Activated T-cell treated with anti-CD3 and anti-CD28 coated beads for 4 hours (primary cell): ENCODE data around the gene CASP8.
A peak's percentile ranks its signal among the peaks of the same experiment; 100 is the strongest.
"Not testable (repeated sequence)": the region's sequence is repeated elsewhere in the genome, so short reads cannot be mapped to it uniquely, and the experiment has no call there.

Source experiments
- DNase-seq: peaks from one replicate; pipeline ENCODE4 v3.0.0-alpha.2; 2020

The CASP8 gene

DNA sequence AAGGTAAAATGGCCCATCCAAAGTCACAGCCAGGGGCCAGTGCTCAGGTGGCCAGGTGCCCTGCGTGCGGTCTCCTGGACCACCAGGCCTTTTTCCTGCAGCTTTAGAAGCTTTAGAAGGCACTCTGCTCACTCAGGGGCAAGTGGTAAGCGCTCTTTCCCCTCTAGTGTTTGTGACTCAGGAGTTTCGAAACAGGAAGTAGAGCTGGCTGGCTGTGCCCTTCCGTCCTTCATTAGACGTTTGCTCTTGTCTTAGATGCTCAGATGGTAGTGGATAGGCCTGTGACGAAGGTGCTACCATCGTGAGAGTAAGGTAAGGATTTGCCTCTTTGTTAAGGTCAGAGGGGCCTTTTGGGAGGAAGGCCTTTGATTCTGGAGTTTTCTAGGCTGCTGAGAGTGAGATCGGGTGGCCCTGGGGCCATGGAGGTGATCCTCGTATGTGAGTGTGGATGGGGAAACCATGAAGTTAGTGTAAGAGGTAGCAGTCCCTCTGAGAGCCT lies at the start of gene CASP8:
CASP8 (plus strand) TSS at position 235 of the 499 bp plus-strand sequence. CDS start 5,951 bp downstream, outside the sequence.
- peak; percentile 48 for DNase-seq

DNA sequence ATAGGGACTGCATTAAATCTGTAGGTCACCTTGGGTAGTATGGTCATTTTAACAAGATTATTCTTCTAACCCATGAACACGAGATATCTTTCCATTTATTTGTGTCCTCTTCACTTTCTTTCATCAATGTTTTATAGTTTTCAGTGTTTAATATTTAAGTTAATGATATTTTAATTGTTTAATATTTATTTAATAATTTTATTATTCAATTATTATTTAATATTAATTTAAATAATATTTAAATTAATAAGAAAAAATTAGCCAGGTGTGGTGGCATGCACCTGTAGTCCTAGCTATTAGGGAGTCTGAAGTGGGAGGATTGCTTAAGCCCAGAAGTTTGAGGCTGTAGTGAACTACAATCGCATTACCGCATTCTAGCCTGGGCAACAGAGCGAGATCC lies 44.4 kb upstream of the CASP8 start:
- no peak for DNase-seq

DNA sequence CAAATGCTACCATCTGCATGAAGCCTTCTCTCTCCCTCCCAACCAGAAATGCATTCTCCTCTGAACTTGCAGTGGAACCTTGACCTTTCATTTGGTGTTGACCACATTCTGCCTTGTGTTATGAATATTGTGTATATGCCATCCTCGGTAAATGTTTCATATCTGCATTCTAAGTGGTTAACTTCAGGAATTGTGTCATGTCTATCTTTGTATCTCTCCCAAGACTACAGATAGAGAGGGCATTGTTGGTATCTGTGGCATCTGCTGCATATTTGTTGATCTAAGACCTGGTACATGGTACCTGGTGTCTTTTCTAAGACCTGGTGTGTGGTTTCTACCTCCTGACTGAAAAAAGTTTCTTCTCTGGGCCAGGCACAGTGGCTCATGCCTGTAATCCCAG lies 43.4 kb upstream of the CASP8 start:
- no peak for DNase-seq

DNA sequence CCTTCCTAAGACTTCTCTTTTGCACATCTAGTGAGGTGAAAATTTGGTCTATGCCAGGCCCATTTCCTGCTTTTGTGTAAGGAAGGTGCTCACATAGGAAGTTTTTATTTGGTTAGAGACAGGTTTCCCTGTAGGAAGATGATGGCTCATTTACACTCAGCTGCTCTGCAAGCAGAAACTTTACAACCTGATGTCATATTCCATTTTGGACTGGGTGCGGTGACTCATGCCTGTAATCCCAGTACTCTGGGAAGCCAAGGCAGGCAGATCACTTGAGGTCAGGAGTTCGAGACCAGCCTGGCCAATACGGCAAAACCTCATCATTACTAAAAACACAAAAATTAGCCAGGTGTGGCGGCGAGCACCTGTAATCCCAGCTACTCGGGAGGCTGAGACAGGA lies 41.6 kb upstream of the CASP8 start:
- no peak for DNase-seq

DNA sequence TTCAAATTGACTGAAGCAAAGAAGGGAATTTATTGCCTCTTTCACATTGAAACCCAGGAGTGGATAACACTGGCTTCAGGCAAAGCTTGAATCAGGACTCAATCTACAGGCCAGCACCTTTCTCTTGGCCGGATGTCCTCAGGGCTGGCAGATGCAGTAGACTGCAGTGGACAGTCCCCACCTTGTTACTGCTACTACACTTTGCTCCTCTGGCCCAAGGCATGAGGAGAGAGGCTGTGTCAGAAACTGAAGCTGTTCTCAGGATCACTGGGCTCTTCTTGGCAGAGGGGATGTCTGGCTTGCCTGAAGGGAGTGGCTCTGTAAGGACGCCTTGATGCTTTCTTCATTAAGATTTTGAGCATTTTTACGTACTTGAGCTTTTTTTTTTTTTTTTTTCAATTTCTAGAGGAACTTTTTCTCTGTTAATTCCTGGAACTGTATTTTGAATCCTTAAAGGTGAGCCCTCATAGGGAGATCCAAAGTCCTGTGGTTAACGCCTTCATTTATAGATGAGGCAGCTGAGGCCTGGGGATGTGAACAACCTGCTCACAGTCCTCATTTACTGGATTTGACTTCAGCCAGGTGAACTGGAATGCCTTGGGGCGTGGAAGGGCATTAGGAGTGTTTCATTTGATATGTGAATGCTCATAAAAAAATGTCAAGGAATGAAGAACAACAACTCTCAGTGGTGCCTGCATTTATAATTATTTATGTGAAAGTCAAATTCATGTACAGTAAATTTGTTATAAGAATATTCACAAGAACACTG lies 40.8 kb upstream of the CASP8 start:
- no peak for DNase-seq

DNA sequence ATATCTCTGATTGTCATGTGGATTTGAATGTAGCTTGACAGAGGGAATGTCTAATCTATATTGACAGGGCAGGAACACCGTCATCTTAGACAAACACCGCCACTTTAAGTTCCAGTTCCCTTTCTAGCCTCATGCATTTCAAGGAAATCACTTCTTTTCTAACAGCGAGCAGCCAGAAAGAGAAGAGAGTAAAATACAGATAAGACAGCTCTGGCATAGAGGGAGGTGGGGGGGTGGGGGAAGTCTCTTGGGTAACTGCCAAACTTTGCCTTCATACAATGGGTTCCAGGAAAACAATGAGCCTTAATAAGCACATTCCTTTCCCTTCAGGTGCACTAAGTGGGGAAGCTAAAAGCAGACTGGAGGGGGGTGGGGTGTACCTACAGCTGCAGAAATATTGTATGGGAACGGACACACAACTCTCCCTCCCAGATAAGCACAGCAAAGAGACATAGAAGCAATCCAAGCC lies 40.2 kb upstream of the CASP8 start:
- no peak for DNase-seq

DNA sequence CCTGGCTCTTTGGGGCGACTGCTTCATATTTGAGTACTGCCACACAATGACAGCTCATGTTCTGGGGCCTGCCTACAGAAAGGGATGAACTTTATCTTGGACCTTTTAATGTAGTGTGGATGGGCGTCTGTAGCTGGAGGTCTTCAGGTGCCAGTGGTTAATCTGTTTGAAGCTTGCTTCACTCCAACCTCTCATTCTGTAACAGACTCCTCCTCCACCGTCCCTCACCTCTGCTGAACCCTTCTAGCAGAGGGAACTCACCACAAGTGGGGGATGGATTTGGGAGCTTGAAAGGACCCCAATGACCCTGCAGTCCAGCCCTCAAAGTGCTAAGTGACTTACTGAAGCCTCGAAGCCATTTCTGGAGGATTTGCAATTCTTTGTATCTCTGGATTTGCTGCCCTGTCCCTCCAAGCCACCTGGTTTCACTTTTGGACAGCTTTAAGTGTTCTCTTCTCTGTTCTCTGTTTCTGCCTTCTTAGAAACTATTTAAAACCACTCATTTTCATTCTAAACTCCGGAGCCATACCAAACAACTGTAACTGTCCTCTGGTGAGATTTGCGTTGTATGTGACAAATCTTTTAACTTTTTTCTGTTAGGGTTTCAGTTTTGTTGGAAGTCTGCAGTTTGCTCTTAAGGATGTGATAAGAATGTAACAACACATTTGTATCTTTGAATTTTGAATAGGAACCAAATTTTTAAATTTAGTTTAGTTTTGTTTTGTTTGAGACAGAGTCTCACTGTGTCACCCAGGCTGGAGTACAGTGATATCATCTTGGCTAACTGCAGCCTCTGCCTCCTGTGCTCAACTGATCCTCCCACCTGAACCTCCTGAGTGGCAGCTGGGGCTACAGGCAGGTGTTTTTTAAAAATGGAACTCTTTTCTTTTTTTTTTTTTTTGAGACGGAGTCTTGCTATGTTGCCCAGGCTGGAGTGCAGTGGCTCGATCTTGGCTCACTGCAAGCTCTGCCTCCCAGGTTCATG lies 37.0 kb upstream of the CASP8 start:
- no peak for DNase-seq

DNA sequence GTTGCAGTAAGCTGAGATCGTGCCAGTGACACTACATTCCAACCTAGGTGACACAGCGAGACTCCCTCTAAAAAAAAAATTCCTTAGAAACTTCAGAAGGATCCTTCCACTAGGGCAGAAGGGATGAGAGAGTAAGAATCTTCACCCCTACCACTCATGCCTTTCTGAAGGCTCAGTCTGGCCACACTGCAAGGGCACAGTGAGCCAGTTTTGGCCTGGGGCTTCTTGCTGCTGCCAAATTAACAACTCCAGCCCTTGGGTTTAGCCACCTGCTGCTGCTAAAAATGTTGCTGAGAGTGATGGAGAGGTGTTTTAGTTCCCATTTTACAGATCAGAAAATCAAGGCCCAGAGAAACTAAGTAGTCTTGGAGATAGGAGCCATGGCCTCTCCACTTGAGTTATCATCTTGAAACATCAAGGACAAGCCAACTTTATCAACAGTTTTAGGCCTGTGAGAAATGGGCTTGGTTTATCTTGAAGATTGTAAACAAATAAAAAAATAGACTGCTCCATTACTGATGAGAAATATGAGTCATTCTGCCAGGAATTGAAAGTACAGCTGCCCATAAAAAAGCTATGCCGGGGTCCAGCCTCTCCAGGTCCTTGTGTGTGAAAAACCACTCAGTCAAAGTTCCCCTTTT lies 31.9 kb upstream of the CASP8 start:
- no peak for DNase-seq

DNA sequence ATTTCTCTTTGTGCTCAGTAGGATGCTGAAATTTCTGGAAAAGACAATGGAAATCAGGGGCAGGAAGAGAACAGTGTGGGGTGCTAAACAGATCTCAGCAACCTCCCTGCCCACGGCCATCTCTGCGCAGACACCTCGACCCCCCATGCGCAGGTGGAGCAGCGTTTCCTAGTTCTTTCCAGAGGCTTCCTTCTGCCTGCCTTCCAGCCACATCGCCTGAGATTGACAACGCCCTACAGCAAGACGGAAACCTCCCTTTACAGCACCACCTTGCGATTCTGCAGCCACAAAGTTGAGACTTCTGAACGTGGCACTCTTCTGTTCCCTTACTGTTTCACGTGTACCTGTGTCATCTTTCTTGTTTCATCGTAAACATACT lies 31.4 kb upstream of the CASP8 start:
- no peak for DNase-seq

DNA sequence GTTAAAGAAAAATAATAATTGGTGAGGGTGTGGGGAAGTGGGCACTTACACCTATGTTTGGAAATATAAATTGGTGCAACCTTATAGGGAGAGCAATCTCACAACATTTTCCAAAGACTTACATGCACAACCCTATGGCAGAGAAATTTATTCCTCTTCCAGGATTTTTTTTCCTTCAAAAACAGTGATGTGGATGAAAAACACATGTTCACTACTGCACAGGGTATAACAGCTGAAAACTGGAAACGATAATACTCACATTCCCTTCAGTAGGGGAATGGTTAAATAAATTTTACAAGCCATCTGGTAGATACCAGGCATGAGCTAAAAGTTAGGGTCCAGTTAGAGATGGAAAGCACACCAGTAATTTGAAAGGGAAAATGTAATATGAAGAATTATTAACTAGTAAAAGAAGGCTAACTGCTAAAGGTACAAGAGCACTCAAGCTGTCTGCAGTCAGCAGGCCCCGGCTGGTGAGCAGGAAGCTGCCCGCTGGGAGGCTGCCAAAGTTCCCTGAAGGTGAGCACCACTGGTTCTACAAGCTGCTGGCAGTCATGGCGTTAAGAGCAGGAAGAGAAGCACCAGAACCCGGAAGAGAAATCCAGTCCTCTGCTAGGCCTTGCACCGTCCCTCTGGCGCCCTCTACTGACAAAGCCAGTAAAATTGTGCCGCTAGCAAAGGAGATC lies 28.4 kb upstream of the CASP8 start:
- DNase-seq = peak; percentile 88

DNA sequence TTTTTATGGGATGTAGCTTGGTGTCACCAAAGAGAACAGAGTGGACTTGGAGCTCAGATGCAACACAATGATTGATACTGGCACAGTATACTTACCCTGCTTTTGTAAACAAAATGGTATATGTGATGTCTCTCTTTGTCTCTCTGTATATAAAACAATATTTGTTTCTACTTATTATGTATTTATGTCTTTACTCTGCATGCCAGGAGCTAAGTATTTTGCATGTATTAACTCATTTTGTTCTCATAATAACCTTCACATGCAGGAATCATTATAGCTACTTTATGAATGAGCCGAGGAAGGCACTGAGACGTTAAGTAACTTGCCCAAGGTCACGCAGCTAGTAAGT lies 27.9 kb upstream of the CASP8 start:
- no peak for DNase-seq

DNA sequence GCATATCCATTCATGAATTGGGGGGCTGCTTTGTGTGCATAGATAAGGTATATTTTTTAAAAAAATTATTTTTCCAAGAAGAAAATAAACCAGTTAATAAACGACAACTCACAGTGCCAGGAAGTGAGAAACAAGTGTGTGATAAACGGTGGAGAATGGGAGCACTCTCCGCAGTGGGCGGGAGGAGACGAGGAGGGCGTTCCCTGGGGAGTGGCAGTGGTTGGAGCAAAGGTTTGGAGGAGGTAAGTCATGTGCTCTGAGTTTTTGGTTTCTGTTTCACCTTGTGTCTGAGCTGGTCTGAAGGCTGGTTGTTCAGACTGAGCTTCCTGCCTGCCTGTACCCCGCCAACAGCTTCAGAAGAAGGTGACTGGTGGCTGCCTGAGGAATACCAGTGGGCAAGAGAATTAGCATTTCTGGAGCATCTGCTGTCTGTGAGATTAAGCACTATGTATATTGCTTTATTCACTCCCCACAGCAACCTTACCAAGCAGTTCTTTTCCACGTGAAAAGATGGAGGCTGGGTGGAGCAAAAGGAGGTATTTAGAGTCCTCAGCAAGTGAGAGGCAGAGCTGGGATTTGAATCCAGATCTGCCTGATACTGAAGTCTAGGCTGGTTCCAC lies 27.0 kb upstream of the CASP8 start:
- DNase-seq = peak; percentile 79

DNA sequence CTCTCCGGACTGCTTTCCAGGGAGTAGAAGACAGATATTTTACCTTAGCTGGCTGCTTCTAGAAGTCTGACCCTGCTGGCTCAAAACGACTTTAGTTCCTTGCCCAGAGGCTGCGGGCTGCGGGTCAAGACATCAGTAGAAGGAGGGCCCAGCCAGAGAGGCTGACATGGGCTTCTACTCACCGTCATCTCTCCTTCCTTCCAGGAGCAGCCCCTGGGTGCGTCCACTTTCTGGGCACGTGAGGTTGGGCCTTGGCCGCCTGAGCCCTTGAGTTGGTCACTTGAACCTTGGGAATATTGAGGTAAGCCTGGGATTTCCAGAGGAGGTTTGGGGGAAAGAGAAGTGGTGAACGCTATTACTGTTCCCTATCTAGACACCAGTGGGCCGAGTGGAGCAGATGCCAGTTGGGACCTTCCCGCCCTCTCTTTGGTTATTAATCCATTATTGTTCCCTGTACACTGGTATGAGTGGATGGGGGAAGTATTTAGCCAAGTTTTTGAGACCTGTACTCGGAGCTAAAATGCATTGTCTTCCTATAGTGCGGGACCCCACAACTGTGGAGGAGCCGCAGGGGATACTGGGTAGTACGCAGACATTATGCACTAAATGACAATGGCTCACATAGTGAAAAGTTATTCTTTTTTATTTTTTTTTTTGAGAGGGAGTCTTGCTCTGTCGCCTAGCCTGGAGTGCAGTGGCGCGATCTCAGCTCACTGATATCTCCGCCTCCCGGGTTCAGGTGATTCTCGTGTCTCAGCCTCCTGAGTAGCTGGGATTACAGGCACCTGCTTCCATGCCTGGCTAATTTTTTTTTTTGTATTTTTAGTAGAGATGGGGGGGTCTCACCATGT lies 26.3 kb upstream of the CASP8 start:
- no peak for DNase-seq

DNA sequence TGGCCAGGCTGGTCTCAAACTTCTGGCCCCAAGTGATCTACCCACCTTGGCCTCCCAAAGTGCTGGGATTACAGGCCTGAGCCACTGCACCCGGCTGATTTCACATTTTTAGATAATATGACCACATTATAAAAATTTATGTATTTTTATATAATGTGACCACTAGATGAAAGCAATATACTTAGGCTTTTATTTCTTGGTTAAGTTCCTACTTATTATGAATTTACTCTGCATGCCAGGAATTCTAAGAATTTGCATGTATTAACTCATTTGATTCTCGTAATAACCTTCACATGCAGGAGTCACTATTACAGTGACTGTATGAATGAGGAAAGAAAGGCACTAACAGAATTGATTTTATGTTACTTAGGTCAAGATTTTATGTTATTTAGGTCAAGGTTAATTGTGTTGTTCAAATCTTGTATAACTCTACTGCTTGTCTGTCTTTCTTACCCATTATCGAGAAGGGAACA lies 25.6 kb upstream of the CASP8 start:
- DNase-seq = no peak

DNA sequence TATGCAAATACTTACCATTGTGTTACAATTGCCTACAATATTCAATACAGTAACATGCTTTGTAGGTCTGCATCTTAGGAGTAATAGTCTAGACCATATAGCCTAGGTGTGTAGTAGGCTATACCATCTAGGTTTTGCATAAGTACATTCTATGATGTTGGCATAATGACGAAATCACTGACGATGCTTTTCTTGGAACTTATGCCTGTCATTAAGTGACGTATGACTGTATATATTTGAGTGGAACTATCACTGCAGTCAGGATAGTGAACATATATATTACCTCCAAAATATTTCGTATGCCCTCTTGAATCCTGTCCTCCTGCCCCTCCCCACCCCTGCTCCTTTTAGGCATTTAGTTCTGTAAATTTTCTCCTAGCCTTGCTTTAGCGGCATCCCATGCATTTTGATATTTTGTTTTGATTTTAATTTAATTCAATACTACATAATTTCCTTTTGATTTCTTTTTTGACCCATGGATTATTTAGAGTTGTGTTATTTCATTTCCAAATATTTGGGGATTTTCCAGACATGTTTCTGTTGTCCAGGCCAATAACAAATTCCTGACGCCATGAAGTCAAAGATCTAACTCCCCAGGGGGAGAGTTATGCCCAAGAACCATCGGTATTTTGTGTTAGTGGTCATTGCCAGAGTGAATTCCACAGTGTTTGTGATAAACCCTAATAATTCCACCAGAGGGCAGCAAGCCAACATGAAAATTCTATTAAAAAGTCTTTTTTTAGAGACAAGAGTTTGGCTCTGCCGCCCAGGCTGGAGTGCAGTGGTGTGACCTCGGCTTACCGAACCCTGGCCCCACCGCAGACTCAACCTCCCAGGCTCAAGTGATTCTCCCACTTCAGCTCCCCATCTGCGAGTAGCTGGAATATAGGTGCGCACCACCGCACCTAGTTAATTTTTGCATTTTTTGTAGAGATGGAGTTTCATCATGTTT lies 24.2 kb upstream of the CASP8 start:
- DNase-seq = peak; percentile 37

DNA sequence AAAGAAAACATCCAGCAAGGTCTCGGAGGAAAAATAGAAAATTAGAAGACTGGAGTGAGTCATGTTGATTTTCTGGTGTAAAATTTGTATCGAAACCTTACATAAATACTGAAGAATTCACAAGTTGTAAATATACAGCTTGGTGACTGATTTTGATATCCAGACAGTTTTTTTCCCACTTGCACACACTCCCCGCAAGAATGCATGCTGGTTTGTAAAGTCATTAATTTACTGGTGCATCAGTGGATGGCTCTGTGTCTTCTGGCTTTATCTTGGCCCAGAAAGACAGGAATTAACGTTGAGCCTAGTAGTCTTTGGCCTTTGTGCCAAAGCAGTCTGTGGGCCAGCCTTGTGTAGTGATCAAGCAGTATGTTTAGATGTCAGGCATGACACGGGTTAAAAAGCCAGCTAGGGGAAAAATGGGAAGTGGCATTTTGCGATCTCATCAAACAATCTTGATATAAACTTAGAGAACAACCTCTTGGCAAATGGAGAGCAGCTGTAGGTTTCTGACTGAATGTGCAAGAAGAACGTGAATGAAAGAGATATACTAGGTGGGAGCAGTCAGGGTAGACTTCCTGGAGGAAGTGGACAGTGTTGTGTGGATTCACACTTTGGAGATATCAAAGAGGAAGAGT lies 22.7 kb upstream of the CASP8 start:
- DNase-seq = no peak

DNA sequence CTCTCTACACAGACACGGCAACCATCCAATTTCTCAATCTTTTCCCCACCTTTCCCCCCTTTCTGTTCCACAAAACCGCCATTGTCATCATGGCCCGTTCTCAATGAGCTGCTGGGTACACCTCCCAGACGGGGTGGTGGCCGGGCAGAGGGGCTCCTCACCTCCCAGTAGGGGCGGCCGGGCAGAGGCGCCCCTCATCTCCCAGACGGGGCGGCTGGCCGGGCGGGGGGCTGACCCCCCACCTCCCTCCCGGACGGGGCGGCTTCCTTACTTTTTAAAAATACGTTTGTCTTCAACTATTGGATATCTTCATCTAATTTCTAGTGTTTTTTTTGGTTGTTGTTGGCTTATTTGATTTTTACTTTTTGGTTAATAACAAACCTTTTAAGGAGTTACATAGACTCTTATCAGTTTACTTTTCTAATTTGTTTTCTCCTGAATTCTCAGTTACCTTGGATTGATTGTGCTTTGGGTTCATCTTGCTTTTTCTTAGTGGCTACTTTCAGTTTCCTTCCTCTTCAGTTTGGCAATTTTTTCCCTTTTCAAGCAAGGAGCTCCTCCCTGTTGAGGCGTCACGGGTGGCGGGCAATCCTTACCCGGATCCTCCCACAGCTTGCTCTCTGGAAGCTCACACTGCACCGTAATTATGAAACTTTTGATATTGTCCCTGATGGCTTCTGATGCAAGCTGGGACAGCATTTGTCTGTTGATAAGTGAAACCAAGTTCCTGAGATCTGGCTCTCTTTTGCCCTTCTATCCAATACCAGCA lies 21.0 kb upstream of the CASP8 start:
- not testable (repeated sequence) for DNase-seq

DNA sequence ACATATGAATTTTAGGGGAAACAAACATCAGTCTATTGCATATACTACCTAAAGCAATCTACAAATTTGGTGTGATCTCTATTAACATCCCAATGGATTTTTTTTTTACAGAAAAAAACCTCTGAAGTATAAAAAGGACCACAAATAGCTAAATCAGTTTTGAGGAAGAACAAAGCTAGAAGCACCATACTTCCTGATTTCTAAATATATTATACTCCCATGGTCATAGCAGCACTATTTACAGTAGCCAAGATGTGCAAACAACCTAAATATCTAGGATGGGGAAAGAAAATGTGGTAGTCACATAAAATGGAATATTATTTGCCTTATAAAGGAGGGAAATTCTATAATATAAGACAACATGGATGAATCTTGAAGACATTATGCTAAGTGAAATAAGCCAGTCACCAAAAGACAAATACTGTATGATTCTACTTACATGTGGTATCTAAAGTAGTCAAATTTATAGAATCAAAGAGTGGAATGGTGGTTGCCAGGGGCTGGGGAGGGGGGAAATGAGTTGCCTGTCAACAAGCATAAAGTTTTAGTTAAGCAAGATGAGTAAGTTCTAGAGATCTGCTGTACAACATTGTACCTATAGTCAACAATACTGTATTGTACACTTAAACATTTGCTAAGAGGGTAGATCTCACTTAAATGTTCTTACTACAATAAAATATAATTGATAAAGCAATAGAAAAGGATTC lies 17.6 kb upstream of the CASP8 start:
- DNase-seq = no peak
